Activated naive CD4-positive, alpha-beta T cell treated with anti-CD3 and anti-CD28 coated beads, Interleukin-2, amount 10 ng/mL, durations not matched to agents 7 days and 5 days (primary cell): Measurements from ENCODE around the gene LRRC14B.
A peak's percentile ranks its signal among the peaks of the same experiment; 100 is the strongest.
"Not testable (repeated sequence)": the region's sequence is repeated elsewhere in the genome, so short reads cannot be mapped to it uniquely, and the experiment has no call there.

Experiments used
- CTCF ChIA-PET: fragments of 350-600 bp; sonication (Branson Sonifier 250); formaldehyde crosslinking; loops from one replicate; lab custom pipeline; 2021; ENCODE audit warnings: antibody characterized with exemption; lab: Charles Lee
- DNase-seq: peaks from one replicate; pipeline ENCODE4 v3.0.0-alpha.2; 2020
- H3K27ac Mint-ChIP-seq: one replicate; pipeline ENCODE4 v1.8.0; 2021; ENCODE audit warnings: mild to moderate bottlenecking, moderate library complexity, mixed read lengths
- H3K27me3 Mint-ChIP-seq: one replicate; pipeline ENCODE4 v1.8.0; 2021; ENCODE audit warnings: mild to moderate bottlenecking, mixed read lengths
- H3K36me3 Mint-ChIP-seq: one replicate; pipeline ENCODE4 v1.8.0; 2021; ENCODE audit warnings: mixed read lengths
- H3K4me1 Mint-ChIP-seq: one replicate; pipeline ENCODE4 v1.8.0; 2021; ENCODE audit warnings: mixed read lengths
- H3K4me3 Mint-ChIP-seq: one replicate; pipeline ENCODE4 v1.8.0; 2021; ENCODE audit warnings: mild to moderate bottlenecking, moderate library complexity, mixed read lengths
- H3K9me3 Mint-ChIP-seq: one replicate; pipeline ENCODE4 v1.8.0; 2021; ENCODE audit warnings: mixed read lengths

Gene LRRC14B

DNA sequence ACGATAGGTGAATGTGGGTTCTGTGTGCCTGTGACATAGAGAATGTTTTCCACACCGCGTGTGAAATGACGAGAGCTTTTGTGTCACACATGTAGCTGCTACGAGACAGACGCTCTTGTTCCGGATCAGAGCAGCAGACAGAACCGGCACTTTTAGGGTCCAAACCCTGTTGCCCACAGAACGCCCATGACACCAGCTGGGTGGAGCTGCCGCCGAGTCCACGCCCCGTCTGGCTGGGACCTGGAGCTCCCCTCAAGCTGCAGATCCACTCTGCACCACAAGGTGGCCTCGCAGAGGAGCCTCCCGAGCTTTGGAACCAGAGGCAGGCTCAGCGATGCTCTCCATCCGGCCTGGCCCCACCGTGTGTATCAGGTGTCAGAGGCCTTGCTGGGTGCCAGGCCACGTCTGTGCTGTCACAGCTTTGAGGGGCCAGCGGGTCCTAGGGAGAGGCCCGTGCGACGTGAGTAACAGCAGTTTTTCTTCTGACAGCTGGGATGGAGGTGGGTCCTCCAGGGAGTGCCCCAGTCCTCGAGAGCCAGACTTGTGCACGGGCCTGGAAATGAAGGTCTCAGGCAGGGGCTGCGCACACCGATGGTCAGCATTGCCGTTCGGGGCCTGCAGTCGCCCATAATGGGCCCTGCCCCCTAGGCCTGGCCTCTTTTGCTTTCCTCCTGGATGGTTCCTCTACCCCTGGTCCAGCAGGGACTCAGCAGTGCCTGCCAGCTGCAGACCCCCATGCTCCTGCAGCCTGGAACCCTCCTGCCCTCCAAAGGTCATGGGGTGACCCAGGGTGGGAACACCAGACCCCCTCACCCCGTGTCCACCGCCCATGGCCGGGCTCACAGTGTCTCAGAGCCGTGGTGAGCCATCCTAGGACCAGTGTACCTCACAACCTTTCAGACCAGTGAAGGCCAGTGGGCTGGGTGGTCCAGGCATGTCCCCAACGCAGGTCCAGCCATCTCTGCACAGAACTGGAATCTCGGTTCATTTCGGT is 2.5 kb upstream of the LRRC14B start:
- H3K4me3 Mint-ChIP-seq: no peak overlapping the region
- no peaks in the 10 kb centered on the region for H3K36me3 Mint-ChIP-seq
- H3K27me3 Mint-ChIP-seq: peaks cover 31% of the 10 kb centered on the region
- DNase-seq: peak; percentile 93
- H3K27ac Mint-ChIP-seq: no peak overlapping the region
- CTCF ChIA-PET: interaction anchor here (0.6 to 2.4 kb wide), 16 partner anchors 10 to 314 kb away, joined by 3 to 13 read pairs (median 4); partner anchors contain the start of genes PDCD6 and SDHA
- no peaks in the 10 kb centered on the region for H3K9me3 Mint-ChIP-seq
- peaks cover 9% of the 10 kb centered on the region for H3K4me1 Mint-ChIP-seq

DNA sequence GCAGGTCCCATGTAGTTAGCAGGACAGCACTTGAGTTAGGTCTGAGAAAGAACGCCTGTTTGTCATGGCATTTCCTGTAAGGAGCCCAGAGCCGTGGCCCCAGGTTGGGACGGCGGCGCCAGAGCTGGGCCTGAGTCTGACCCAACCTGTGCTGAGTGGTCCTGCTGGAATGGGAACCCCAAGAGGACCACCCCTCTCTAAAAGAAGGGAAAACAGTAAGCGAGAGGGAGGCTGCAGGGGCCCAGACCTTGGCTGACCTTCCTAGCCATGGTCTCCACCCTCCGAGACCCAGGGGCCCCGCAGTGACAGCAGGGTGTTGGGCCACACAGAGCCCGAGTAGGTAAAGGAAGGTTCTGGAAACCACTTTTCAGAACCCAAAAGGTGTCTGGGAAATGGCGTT is 1.8 kb upstream of the LRRC14B start:
- peak; percentile 14 for DNase-seq
- Mint-ChIP-seq H3K27ac (no peak overlapping the region), H3K27me3 (peaks cover 31% of the 10 kb centered on the region), H3K36me3 (no peaks in the 10 kb centered on the region), H3K9me3 (no peaks in the 10 kb centered on the region), H3K4me3 (no peak overlapping the region), H3K4me1 (peaks cover 9% of the 10 kb centered on the region)
- CTCF ChIA-PET: interaction anchor here (1.6 to 2.4 kb wide), 2 partner anchors 30 to 236 kb away, joined by 11 to 13 read pairs; partner anchors contain the start of gene SDHA

DNA sequence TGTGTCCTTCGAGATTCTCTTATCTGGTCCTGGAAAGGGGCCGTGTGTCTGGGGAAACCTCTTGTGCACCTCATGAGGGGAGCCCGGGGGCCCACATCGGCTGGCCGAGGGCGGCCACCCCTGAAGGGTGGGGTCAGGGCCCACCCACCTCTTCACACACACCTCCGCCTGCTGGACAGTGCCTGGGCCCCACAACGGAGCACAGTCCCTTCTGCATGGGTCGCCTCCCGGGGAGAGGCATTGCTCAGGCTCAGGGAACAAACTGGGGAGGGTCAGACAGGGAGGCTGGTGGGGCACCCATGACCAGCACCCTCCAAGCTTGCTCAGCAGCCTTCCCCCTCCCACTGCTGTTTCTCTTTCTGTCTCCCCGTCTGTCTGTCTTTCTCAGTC is 1.3 kb upstream of the LRRC14B start:
- no peak overlapping the region for H3K4me3 Mint-ChIP-seq
- CTCF ChIA-PET: no interaction called here
- peaks cover 31% of the 10 kb centered on the region for H3K27me3 Mint-ChIP-seq

DNA sequence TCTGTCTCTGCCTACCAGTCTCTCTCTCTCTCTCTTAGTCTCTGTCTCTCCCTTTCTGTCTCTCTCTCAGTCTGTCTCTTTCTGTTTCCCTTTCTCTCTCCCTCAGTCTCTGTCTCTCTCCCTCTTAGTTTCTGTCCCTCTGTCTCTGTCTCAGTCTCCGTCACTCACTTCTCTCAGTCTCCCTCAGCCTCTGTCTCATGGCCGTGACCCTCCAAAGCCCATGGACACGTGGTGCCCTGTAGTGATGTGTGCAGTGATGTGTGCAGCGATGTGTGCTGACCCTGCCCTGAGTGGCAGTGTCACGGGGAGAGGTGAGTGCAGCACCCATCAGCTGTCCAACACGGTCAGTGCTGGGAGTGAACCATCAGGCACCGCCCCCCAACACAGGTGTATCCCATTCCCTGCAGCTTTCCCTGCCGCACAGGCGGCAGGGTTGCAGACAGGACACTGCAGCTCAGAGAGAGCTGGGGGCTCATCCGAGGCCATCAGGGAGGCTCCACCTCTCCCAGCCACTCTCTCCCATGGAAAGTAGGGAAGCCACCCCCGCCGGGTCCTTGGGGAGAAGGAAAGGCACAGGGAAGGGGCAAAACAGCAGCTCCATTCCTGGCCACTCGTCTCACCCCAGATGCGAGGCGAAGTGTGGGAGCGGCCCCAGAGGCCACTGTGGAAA is 794 bp upstream of the LRRC14B start:
- H3K9me3 Mint-ChIP-seq: no peaks in the 10 kb centered on the region
- H3K4me1 Mint-ChIP-seq: peaks cover 9% of the 10 kb centered on the region
- peaks cover 31% of the 10 kb centered on the region for H3K27me3 Mint-ChIP-seq
- peak; percentile 16 for DNase-seq
- no peaks in the 10 kb centered on the region for H3K36me3 Mint-ChIP-seq
- CTCF ChIA-PET: no interaction called here
- H3K4me3 Mint-ChIP-seq: no peak overlapping the region
- H3K27ac Mint-ChIP-seq: no peak overlapping the region

More for the DNA sequence above, 1.3 kb upstream of the LRRC14B start:
- DNase-seq: peak; percentile 13
- Mint-ChIP-seq H3K4me1 (peaks cover 9% of the 10 kb centered on the region), H3K9me3 (no peaks in the 10 kb centered on the region), H3K27ac (no peak overlapping the region), H3K36me3 (no peaks in the 10 kb centered on the region)

DNA sequence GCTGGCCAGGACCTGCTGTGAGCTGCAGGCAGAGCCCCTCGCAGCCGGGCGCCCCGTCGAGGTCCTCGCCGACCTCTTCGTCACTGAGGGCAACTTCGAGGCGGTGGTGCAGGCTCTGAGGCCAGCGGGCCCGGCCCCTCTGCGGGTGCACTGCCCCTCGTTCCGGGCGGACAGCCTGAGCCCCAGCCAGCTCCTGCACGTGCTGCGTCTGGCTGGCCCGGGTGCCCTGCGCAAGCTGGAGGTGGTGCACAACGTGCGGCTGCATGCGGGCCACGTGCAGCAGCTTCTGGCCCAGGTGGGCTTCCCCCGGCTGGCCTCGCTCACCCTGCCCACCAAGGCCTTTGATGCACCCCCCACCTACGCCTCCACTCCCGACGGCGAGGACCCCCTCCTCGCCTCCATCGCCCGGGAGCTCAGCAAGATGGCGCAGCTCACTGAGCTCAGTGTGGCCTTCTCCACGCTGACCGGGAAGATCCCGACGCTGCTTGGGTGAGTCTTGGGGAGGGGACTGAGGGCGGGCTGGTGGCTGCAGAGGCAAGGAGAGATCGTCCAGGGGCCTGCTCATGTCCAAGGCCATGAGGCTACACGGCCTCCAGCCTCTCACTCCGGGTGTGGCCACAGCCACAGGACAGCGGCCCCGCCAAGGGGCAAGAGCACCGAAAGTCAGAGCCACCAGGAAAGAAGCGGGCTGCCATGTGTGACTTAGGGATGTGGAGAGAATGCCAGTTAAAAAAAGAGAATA is 825 bp downstream of the LRRC14B start:
- H3K9me3 Mint-ChIP-seq: no peaks in the 10 kb centered on the region
- CTCF ChIA-PET: interaction anchor here (1.0 kb wide), 1 partner anchor 233 kb away, joined by 3 read pairs; no protein-coding TSS in a partner anchor
- peaks cover 31% of the 10 kb centered on the region for H3K27me3 Mint-ChIP-seq
- H3K27ac Mint-ChIP-seq: no peak overlapping the region
- peak; percentile 19 for DNase-seq
- H3K4me1 Mint-ChIP-seq: peaks cover 9% of the 10 kb centered on the region
- H3K36me3 Mint-ChIP-seq: no peaks in the 10 kb centered on the region
- H3K4me3 Mint-ChIP-seq: no peak overlapping the region

DNA sequence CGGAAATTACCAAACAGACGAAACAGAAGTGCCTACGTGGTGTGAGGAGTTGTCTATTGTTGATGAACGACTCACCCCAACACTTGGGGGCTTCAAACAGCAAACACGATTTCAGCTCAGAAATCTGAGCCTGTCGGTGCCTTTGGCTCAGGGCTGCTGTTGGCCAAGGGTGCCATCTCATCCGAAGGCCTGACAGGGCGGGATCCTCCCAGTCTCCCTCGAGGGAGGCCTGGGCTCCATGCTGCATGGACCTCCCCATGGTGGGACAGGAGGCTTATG is 1.3 kb downstream of the LRRC14B start:
- Mint-ChIP-seq H3K4me3 (no peak overlapping the region), H3K36me3 (no peaks in the 10 kb centered on the region), H3K27ac (no peak overlapping the region), H3K4me1 (peaks cover 9% of the 10 kb centered on the region), H3K27me3 (peaks cover 31% of the 10 kb centered on the region), H3K9me3 (no peaks in the 10 kb centered on the region)
- no peak for DNase-seq
- CTCF ChIA-PET: no interaction called here

DNA sequence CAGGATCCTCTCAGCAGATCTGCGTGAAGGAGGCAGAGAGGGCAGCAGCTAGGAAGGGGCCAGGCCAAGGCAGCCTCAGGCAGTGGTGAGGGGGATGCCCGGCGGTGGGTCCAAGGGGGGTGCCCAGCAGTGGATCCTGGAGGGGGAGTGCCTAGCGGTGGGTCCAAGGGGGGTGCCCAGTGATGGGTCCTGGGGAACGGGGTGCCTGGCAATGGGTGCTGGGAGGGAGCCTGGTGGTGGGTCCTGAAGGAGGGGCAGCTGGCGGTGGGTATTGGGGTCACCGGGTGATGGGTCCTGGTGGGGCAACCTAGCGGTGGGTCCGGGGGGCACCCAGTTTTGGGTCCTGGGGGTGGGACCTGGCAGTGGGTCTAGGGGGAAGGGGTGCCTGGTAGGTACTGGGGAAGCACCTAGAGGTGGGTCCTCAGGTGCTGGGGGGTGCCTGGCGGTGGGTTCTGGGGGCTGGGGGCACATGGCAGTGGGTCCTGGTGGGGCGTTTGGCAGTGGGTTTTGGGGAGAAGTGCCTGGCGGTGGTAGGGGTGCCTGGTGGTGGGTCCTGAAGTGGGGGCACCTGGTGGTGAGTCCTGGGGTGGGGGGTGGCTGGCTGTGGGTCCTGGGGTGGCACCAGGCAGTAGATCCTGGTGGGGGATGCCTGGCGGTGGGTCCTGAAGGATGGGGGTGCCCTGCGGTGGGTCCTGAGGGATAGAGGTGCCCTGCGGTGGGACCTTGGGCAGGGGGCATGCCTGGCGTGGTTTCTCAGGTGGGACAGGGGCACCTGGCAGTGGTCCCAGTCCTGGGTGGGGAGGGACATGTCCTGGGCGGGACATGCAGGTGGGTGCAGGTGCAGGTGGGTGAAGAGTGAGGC is 1.9 kb downstream of the LRRC14B start:
- H3K36me3 Mint-ChIP-seq: no peaks in the 10 kb centered on the region
- H3K27ac Mint-ChIP-seq: no peak overlapping the region
- H3K9me3 Mint-ChIP-seq: no peaks in the 10 kb centered on the region
- H3K27me3 Mint-ChIP-seq: peaks cover 31% of the 10 kb centered on the region
- CTCF ChIA-PET: no interaction called here
- no peak overlapping the region for H3K4me3 Mint-ChIP-seq
- H3K4me1 Mint-ChIP-seq: peaks cover 9% of the 10 kb centered on the region
- DNase-seq: peak; percentile 19

DNA sequence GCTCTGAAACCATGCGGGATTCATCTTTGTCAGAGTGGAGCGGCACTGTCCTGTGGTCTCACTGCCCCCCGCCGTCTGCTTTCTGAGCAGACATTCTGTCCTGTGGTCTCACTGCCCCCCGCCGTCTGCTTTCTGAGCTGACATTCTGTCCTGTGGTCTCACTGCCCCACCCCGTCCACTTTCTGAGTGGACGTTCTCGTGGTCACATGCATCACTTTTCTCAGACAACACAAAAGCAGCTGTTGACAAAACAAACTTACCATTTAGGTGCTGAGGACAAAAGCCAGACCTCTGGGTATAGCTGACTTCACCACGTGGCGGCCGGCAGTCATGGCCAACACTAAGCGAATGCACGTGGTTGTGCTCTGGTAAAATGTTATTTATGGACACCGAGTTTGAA is 2.8 kb downstream of the LRRC14B start:
- H3K4me1 Mint-ChIP-seq: peaks cover 4% of the 10 kb centered on the region
- H3K9me3 Mint-ChIP-seq: no peaks in the 10 kb centered on the region
- CTCF ChIA-PET: no interaction called here

DNA sequence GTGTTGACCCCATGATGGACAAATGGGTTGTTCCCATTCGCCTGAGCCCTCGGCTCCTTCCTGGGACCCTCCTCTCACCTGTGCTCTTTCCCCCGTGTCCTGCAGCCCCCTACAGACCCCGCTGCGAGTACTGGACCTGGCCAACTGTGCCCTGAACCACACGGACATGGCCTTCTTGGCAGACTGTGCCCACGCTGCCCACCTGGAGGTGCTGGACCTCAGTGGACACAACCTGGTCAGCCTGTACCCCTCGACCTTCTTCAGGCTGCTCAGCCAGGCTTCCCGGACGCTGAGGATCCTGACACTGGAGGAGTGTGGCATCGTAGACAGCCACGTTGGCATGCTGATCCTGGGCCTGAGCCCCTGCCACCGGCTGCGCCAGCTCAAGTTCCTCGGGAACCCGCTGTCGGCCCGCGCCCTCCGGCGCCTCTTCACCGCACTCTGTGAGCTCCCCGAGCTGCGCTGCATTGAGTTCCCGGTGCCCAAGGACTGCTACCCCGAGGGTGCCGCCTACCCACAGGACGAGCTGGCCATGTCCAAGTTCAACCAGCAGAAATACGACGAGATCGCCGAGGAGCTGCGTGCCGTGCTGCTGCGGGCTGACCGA is 3.4 kb downstream of the LRRC14B start:
- peaks cover 4% of the 10 kb centered on the region for H3K4me1 Mint-ChIP-seq
- no peak overlapping the region for H3K27ac Mint-ChIP-seq
- no peak overlapping the region for H3K4me3 Mint-ChIP-seq
- CTCF ChIA-PET: interaction anchor here (0.6 kb wide), 1 partner anchor 252 kb away, joined by 3 read pairs; no protein-coding TSS in a partner anchor
- DNase-seq: no peak
- H3K36me3 Mint-ChIP-seq: no peaks in the 10 kb centered on the region
- no peaks in the 10 kb centered on the region for H3K9me3 Mint-ChIP-seq
- H3K27me3 Mint-ChIP-seq: peaks cover 25% of the 10 kb centered on the region

More for the DNA sequence above, 2.8 kb downstream of the LRRC14B start:
- Mint-ChIP-seq H3K27ac (no peak overlapping the region), H3K4me3 (no peak overlapping the region), H3K36me3 (no peaks in the 10 kb centered on the region), H3K27me3 (peaks cover 25% of the 10 kb centered on the region)
- no peak for DNase-seq

DNA sequence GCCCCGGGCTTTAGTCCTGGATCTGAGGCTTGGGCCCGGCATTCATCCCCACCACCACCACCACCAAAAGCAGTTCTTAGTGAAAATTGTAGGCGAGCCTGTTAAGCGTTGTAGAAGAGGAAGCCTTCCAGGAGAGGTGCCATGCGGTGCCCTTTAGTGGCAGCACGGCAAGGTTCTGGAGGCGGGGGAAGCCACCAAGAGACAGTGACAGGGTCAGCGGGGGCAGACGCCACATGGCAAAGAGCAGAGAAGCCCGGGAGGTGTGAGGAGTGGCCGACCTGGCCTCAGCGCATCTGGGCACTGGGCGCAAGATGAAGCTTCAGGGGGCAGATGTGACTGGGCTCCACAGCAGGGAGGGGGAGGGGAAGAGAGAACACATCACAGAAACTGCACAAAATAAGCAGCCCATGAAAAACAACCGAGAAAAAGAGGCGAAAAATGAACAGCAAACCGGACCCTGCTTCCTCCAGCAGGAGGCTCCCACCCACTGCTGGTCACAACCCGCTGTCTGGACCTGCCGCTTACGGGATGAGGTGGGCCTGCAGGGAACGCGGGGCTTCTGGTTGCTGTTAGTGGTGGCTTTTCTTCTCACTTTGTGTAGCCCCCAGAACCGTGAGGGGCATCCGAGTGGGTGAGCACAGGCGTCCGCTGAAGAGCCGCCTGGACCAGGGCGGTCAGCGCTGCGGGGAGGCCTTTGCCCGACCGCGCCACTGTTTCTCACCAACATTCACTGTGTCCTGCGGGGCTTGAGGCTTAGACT is 4.3 kb downstream of the LRRC14B start:
- CTCF ChIA-PET: interaction anchor here (0.6 kb wide), 1 partner anchor 251 kb away, joined by 3 read pairs; no protein-coding TSS in a partner anchor
- no peak for DNase-seq
- no peaks in the 10 kb centered on the region for H3K36me3 Mint-ChIP-seq
- H3K9me3 Mint-ChIP-seq: no peaks in the 10 kb centered on the region
- H3K4me3 Mint-ChIP-seq: no peak overlapping the region
- H3K4me1 Mint-ChIP-seq: peaks cover 4% of the 10 kb centered on the region
- H3K27ac Mint-ChIP-seq: no peak overlapping the region
- peaks cover 19% of the 10 kb centered on the region for H3K27me3 Mint-ChIP-seq

DNA sequence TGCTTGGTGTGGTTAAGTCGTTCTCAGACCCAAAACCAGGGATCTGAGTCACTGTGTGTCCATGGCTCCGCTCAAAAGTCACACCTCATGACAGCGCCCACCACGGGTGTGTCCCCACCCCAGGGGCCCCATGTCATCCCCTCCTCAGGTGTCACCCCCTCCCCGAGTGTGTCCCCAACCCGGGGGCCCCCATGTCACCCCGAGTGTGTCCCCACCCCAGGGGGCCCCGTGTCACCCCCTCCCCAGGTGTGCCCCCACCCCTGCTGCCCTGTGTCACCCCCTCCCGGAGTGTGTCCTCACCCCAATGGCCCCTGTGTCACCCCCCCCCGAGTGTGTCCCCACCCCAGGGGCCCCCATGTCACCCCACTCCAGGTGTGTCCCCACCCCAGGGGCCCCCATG is 5.1 kb downstream of the LRRC14B start:
- DNase-seq: no peak
- H3K9me3 Mint-ChIP-seq: no peaks in the 10 kb centered on the region
- H3K27me3 Mint-ChIP-seq: peaks cover 11% of the 10 kb centered on the region
- no peaks in the 10 kb centered on the region for H3K36me3 Mint-ChIP-seq
- CTCF ChIA-PET: no interaction called here
- H3K4me1 Mint-ChIP-seq: peaks cover 1% of the 10 kb centered on the region
- H3K27ac Mint-ChIP-seq: no peak overlapping the region
- H3K4me3 Mint-ChIP-seq: no peak overlapping the region

DNA sequence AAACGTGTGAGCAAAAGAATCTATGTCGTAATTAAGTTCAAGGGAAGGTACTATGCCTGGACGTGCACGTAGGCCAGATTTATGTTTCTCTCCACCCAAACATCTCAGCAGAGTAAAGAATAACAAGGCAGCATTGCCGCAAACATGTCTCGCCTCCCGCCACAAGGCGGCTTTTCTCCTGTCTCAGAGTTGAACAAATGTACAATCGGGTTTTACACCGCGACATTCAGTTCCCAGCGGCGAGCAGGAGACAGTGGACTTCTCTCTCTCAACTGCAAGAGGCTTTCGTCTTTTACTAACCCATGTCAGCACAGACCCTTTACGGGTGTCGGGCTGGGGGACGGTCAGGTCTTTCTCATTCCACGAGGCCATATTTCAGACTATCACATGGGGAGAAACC is 5.7 kb downstream of the LRRC14B start:
- not testable (repeated sequence) for H3K27me3 Mint-ChIP-seq

More for the DNA sequence above, 5.7 kb downstream of the LRRC14B start:
- H3K4me3 Mint-ChIP-seq, DNase-seq, H3K9me3 Mint-ChIP-seq, H3K36me3 Mint-ChIP-seq, H3K27ac Mint-ChIP-seq, CTCF ChIA-PET, H3K4me1 Mint-ChIP-seq: not testable (repeated sequence)
